Panc1 (cell line): Measurements from ENCODE around the gene SLC40A1. TPM values are rescaled to one million over a fixed set of nuclear protein-coding genes. Genes with fewer than 3 reads are reported as not detected.

Experiments
- ATAC-seq: fragments of 200-7000 bp; cut with Tn5 transposase; 2 replicates; pipeline ENCODE4 v1.9.1; 2020; ENCODE audit warnings: mild to moderate bottlenecking, moderate library complexity
- BruUV-seq: library from RNA; stranded (reverse); fragments of 400-500 nt; replicated peaks from 2 replicates; lab custom pipeline; 2021; lab: Mats Ljungman, UMichigan
- CTCF ChIA-PET: fragments of 300-600 bp; sonication (Branson Sonifier 250); formaldehyde crosslinking; loops from one replicate; lab custom pipeline; 2022; ENCODE audit warnings: antibody characterized with exemption; lab: Charles Lee
- POLR2A ChIA-PET: fragments of 300-600 bp; sonication (Branson Sonifier 250); formaldehyde crosslinking; loops from one replicate; lab custom pipeline; 2022; ENCODE audit warnings: antibody characterized with exemption; lab: Charles Lee
- DNase-seq: peaks from one replicate; pipeline ENCODE4 v3.0.0-alpha.2; 2010; ENCODE audit warnings: low read depth, low spot score
- H3K27ac ChIP-seq: 2 replicates; pipeline ENCODE4 v1.5.1; 2011; ENCODE audit warnings: mild to moderate bottlenecking, low read length, inconsistent platforms
- H3K27me3 ChIP-seq: fragments of 200-500 bp; sonication (Bioruptor generic); 2 replicates; pipeline ENCODE4 v1.6.0; 2014; ENCODE audit warnings: low read length, inconsistent platforms; ENCODE audit not compliant: control insufficient read depth, insufficient read depth
- H3K36me3 ChIP-seq: fragments of 200-500 bp; sonication (Bioruptor generic); 2 replicates; pipeline ENCODE4 v1.5.1; 2014; ENCODE audit warnings: inconsistent platforms, mild to moderate bottlenecking, low read length, moderate library complexity; ENCODE audit not compliant: control insufficient read depth, insufficient read depth
- H3K4me1 ChIP-seq: 2 replicates; pipeline ENCODE4 v1.5.1; 2011; ENCODE audit warnings: inconsistent platforms, mild to moderate bottlenecking, low read length, moderate library complexity; ENCODE audit not compliant: control insufficient read depth, insufficient read depth
- H3K4me3 ChIP-seq, 2 experiments: 2 replicates each; pipeline ENCODE4 v1.5.1; 2011 to 2012; ENCODE audit warnings: low read depth in 2 of 2, low read length in 2 of 2, mild to moderate bottlenecking in 2 of 2, inconsistent platforms in 1 of 2, moderate library complexity in 1 of 2
- H3K9me3 ChIP-seq: fragments of 200-500 bp; sonication (Bioruptor generic); 2 replicates; pipeline ENCODE4 v1.5.1; 2014; ENCODE audit warnings: low read depth, mild to moderate bottlenecking, inconsistent platforms, low read length, moderate library complexity; ENCODE audit not compliant: control insufficient read depth, insufficient read depth
- CTCF ChIP-seq: fragments of 450-650 bp; IDR thresholded peaks from 2 replicates; pipeline ENCODE4 v1.5.1; 2017; ENCODE audit warnings: mild to moderate bottlenecking
- POLR2AphosphoS5 ChIP-seq: IDR thresholded peaks from 2 replicates; pipeline ENCODE4 v1.6.1; 2012; ENCODE audit warnings: mild to moderate bottlenecking, low read depth, low read length, moderate library complexity
- SIN3A ChIP-seq: IDR thresholded peaks from 2 replicates; pipeline ENCODE4 v1.6.1; 2012; ENCODE audit warnings: low read depth, mild to moderate bottlenecking, low read length, moderate library complexity, borderline replicate concordance; ENCODE audit not compliant: insufficient read depth
- TCF7L2 ChIP-seq: IDR thresholded peaks from 2 replicates; pipeline ENCODE4 v1.6.1; 2011; ENCODE audit warnings: mild to moderate bottlenecking, low read depth, low read length, inconsistent platforms
- in situ Hi-C: cut with HindIII; loops from 2 replicates; pipeline ENCODE4 v1.10.0; 2016; ENCODE audit warnings: low sequenced_read_pairs, low pct_unique_long_range_greater_than_20kb
- intact Hi-C: fragments of 100-400 bp; cut with micrococcal nuclease; formaldehyde crosslinking; loops from one replicate; pipeline ENCODE4 v1.10.0; 2022; ENCODE audit not compliant: unreplicated experiment
- total RNA-seq: library from RNA; stranded (reverse); gene quantifications from one replicate; pipeline ENCODE4 v1.2.1, GENCODE V29; 2021; ENCODE audit not compliant: unreplicated experiment
- TF ChIP-seq, protein P1 (sequence below), 2 experiments: IDR thresholded peaks; 2 replicates each; pipeline ENCODE4 v1.6.1; 2011 to 2012; ENCODE audit warnings: low read depth in 2 of 2, control low read depth in 1 of 2, low read length in 1 of 2, mild to moderate bottlenecking in 1 of 2, moderate library complexity in 1 of 2; ENCODE audit not compliant: insufficient read depth in 1 of 2

SLC40A1 gene
- total RNA-seq, 1 experiment from 2014 or later = 0.74 TPM

DNA sequence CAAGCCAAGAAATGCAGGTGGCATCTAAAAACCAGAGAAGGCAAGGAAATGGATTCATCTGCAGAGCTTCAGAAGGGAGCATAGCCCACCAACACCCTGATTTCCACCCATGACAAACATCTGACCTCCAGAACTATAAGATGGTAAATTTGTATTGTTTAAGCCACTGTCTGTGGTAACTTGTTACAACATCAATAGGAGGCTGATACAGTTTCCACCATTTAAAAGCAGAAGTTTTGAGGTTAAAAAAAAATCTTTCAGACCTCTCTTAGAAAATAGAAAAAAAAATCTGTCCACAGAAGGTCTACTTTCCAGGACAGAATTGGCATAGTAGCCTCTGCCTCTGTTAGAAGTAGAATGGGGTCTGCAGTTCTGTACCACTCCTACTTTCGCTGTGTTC is 37.2 kb downstream of the SLC40A1 start:
- DNase-seq (no peak), ATAC-seq (no peak)
- BruUV-seq = no TSS peak
- CTCF ChIA-PET = no interaction called here
- Histone ChIP-seq H3K27me3 (no peaks in the 10 kb centered on the region; the same call in 1 of the 2 replicates), H3K4me3 (no peak overlapping the region), H3K9me3 (no peaks in the 10 kb centered on the region), H3K36me3 (no peaks in the 10 kb centered on the region), H3K4me1 (no peaks in the 10 kb centered on the region), H3K27ac (no peak overlapping the region)
- POLR2A ChIA-PET = no interaction called here
- intact Hi-C loops (no loop called here), in situ Hi-C loops (no loop called here)
- no peak for TF ChIP-seq POLR2AphosphoS5
- no peak for TF ChIP-seq TCF7L2
- no peak for TF ChIP-seq CTCF
- TF ChIP-seq, protein P1, sequence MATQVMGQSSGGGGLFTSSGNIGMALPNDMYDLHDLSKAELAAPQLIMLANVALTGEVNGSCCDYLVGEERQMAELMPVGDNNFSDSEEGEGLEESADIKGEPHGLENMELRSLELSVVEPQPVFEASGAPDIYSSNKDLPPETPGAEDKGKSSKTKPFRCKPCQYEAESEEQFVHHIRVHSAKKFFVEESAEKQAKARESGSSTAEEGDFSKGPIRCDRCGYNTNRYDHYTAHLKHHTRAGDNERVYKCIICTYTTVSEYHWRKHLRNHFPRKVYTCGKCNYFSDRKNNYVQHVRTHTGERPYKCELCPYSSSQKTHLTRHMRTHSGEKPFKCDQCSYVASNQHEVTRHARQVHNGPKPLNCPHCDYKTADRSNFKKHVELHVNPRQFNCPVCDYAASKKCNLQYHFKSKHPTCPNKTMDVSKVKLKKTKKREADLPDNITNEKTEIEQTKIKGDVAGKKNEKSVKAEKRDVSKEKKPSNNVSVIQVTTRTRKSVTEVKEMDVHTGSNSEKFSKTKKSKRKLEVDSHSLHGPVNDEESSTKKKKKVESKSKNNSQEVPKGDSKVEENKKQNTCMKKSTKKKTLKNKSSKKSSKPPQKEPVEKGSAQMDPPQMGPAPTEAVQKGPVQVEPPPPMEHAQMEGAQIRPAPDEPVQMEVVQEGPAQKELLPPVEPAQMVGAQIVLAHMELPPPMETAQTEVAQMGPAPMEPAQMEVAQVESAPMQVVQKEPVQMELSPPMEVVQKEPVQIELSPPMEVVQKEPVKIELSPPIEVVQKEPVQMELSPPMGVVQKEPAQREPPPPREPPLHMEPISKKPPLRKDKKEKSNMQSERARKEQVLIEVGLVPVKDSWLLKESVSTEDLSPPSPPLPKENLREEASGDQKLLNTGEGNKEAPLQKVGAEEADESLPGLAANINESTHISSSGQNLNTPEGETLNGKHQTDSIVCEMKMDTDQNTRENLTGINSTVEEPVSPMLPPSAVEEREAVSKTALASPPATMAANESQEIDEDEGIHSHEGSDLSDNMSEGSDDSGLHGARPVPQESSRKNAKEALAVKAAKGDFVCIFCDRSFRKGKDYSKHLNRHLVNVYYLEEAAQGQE (IDR thresholded peaks at IDR 0.05; ENCODE audit: insufficient read depth in 1 of 2, low read depth in 2 of 2, low read length in 1 of 2) = no peak
- no peak for TF ChIP-seq SIN3A

DNA sequence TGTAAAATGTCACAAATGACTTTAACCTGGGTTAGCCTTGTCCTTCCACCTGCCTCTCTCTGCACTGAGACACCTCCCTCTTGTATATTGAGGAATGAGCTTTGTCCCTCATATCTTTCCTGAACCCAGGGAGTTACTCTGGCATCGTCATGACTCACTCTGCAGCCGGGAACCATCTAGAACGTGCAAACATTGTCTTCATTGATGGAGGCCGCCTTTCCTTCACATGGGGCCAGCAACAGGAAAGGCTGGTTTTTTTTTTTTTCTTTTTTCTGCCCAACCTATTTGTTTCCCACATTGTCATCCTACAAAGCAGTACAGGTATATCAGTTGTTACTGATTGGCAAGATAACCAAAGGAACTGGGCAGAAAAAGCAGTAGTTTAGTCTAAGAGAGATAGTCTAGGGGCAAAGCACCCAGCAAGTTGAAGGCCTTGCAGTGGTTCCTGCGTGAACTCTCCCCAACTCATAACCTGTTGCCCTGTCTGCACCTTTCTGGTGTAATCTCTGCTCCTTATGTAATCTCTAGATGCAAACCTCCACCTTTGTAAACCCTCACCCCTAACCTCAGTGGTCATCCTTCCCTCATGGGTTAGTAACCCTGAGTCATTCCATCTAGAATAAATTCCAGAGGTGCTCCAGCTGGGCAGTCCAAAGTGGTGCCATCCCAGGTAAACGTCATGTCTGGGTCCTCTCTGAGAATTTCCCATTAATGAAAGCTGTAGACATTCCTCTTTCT is 38.3 kb downstream of the SLC40A1 start:
- DNase-seq (no peak), ATAC-seq (no peak)
- CTCF ChIA-PET = no interaction called here
- TF ChIP-seq SIN3A = no peak
- TF ChIP-seq POLR2AphosphoS5 = no peak
- TF ChIP-seq, protein P1 (IDR thresholded peaks at IDR 0.05; ENCODE audit: insufficient read depth in 1 of 2, low read depth in 2 of 2, low read length in 1 of 2) = no peak
- TF ChIP-seq TCF7L2 = no peak
- no peak for TF ChIP-seq CTCF
- Histone ChIP-seq H3K4me3 (no peak overlapping the region), H3K4me1 (no peaks in the 10 kb centered on the region), H3K36me3 (no peaks in the 10 kb centered on the region), H3K27me3 (no peaks in the 10 kb centered on the region; the same call in 1 of the 2 replicates), H3K9me3 (no peaks in the 10 kb centered on the region), H3K27ac (no peak overlapping the region)
- POLR2A ChIA-PET = interaction anchor here (0.7 kb wide), 1 partner anchor 12 kb away, joined by 4 read pairs; no protein-coding TSS in a partner anchor
- in situ Hi-C loops (no loop called here), intact Hi-C loops (no loop called here)
- no TSS peak for BruUV-seq
